SKM-1 treated with dmso at 0.1 percent for 144 hours (cell line): Measurements from ENCODE around the gene C16orf74.

Experiments used
- DNase-seq: peaks from one replicate; lab custom pipeline; 2025; ENCODE audit not compliant: unreplicated experiment; lab: John Stamatoyannopoulos, UW

The C16orf74 gene

GRCh38 chr16:85659336-85659735 lies 91.6 kb downstream of the C16orf74 start:
- no peak for DNase-seq

GRCh38 chr16:85658504-85659326 lies 92.2 kb downstream of the C16orf74 start:
- no peak for DNase-seq

GRCh38 chr16:85657996-85658395 lies 92.9 kb downstream of the C16orf74 start:
- DNase-seq, result no peak
